Stimulated activated effector memory CD8-positive, alpha-beta T cell treated with anti-CD3 and anti-CD28 coated beads, Interleukin-12 subunit alpha, Interleukin-12 subunit beta, amount 100 ng/mL, for 72 hours (primary cell): ENCODE results near the gene ACR.

Source experiments
- ATAC-seq: fragments of 150-1000 bp; cut with Tn5 transposase; 2 replicates; pipeline ENCODE4 v1.10.0; 2021
- DNase-seq, 2 donors: peaks; one replicate each; pipeline ENCODE4 v3.0.0; 2021 to 2022; ENCODE audit warnings: low spot score in 2 of 2
- H3K27ac Mint-ChIP-seq: one replicate; pipeline ENCODE4 v1.8.0; 2022; ENCODE audit warnings: mild to moderate bottlenecking, mixed read lengths
- H3K36me3 Mint-ChIP-seq: one replicate; pipeline ENCODE4 v1.8.0; 2022; ENCODE audit warnings: mild to moderate bottlenecking, mixed read lengths
- H3K4me1 Mint-ChIP-seq: one replicate; pipeline ENCODE4 v1.8.0; 2022; ENCODE audit warnings: mixed read lengths
- H3K4me3 Mint-ChIP-seq: one replicate; pipeline ENCODE4 v1.8.0; 2022; ENCODE audit warnings: mild to moderate bottlenecking, mixed read lengths
- H3K9me3 Mint-ChIP-seq: one replicate; pipeline ENCODE4 v1.8.0; 2022; ENCODE audit warnings: mixed read lengths

ACR gene

GRCh38 chr22:50737728-50738648 is at the start of gene ACR:
Gene ACR (plus strand): TSS chr22:50738204. CDS start chr22:50738236, 32 bp downstream.
- no peaks in the 10 kb centered on the region for H3K36me3 Mint-ChIP-seq
- no peak for ATAC-seq
- DNase-seq = no peak
- no peaks in the 10 kb centered on the region for H3K4me1 Mint-ChIP-seq
- no peaks in the 10 kb centered on the region for H3K9me3 Mint-ChIP-seq
- no peak within 1 kb of the TSS for H3K4me3 Mint-ChIP-seq
- H3K27ac Mint-ChIP-seq = no peak within 1 kb of the TSS

DNA sequence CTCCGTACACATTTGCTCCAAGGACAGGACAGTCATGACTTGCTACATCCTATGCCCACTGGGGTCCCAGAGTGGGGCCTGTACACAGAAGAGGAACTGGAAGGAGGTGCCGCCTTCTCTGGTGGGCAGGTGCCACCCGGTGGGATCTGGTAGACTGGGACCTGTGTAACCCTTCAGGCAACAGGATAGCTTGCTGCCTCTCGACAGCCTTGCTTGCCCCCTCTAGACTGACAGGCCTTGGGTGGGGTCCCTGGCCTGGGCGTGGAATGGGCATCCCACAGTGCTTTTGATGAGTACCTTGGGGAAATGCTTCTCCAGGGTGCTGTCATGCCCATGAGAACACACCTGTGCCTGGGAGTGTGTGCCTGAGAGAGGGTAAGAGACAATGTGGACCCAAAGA is 49.6 kb upstream of the ACR start:
- Mint-ChIP-seq H3K4me3 (no peak overlapping the region), H3K36me3 (peaks cover 7% of the 10 kb centered on the region), H3K27ac (no peak overlapping the region), H3K9me3 (peaks cover 2% of the 10 kb centered on the region), H3K4me1 (peaks cover 12% of the 10 kb centered on the region)
- DNase-seq (no peak), ATAC-seq (no peak)

- peaks cover 12% of the 10 kb centered on the region for H3K4me1 Mint-ChIP-seq
- ATAC-seq = peak; percentile 59
- H3K27ac Mint-ChIP-seq = no peak overlapping the region
- peak in 1 of 2 donors; percentile 67 for DNase-seq
- peaks cover 7% of the 10 kb centered on the region for H3K36me3 Mint-ChIP-seq
- H3K9me3 Mint-ChIP-seq = peaks cover 2% of the 10 kb centered on the region
- no peak overlapping the region for H3K4me3 Mint-ChIP-seq
Observed at GRCh38 chr22:50691521-50691920, 46.5 kb upstream of the ACR start.

GRCh38 chr22:50693462-50693861 is 44.5 kb upstream of the ACR start:
- ATAC-seq (no peak), DNase-seq (no peak)
- peaks cover 12% of the 10 kb centered on the region for H3K4me1 Mint-ChIP-seq
- peaks cover 7% of the 10 kb centered on the region for H3K36me3 Mint-ChIP-seq
- H3K27ac Mint-ChIP-seq = no peak overlapping the region
- peaks cover 2% of the 10 kb centered on the region for H3K9me3 Mint-ChIP-seq
- no peak overlapping the region for H3K4me3 Mint-ChIP-seq

DNA sequence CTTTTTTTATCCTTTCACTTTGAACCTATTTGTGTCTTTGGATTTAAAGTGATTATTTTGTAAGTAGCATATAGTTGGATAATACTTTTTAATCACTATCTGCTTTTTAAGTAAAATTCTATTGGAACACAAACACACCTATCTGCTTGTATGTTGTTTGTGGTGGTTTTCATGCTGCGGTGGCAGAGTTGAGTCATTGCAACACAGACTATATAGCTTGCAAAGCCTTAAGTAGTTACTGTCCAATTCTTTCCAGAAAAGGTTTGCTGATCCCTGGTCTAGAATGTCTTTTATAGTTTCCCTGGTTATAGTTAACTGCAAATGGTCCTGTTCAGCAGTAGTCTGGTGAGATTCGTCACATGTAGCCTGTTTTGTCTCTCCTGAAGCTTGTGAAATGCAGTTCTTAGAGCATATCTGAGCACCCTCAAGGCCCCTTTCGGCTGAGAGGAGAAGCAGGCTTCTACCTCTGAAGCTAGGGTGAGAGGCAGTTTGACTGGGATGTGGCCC is 43.9 kb upstream of the ACR start:
- ATAC-seq = no peak
- H3K4me1 Mint-ChIP-seq = peaks cover 12% of the 10 kb centered on the region
- no peak overlapping the region for H3K27ac Mint-ChIP-seq
- no peak overlapping the region for H3K4me3 Mint-ChIP-seq
- no peak for DNase-seq
- H3K9me3 Mint-ChIP-seq = peaks cover 2% of the 10 kb centered on the region
- H3K36me3 Mint-ChIP-seq = peaks cover 7% of the 10 kb centered on the region

DNA sequence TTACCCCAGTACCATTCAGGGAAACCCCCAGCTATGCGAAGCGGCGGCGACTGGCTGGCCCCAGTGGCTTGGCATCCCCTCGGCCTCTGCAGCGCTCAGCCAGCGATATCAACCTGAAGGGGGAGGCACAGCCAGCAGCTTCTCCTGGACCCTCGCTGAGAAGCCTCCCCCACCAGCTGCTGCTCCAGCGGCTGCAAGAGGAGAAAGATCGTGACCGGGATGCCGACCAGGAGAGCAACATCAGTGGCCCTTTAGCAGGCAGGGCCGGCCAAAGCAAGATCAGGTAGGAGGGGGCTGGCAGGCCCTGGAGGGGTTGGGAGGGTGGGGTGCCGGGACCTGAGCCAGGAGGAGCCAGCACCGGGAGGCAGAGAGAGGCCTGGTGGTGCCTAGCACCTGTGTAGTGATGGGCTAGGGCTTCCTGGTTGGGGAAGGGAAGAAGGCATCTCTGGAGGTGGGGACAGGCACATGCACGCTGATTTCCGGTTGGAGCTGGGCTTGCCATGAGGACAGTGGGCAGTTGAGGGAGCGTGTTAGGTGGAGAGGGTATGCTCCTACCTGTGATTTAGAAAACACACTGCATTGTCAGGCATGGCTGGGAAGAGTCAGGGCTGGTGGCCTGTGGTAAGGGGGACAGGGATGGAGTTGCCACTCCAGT is 43.1 kb upstream of the ACR start:
- ATAC-seq = no peak

GRCh38 chr22:50695421-50696250 is 42.4 kb upstream of the ACR start:
- H3K9me3 Mint-ChIP-seq = peaks cover 2% of the 10 kb centered on the region
- no peak for ATAC-seq
- H3K4me3 Mint-ChIP-seq = no peak overlapping the region
- H3K4me1 Mint-ChIP-seq = peaks cover 16% of the 10 kb centered on the region
- H3K36me3 Mint-ChIP-seq = peaks cover 7% of the 10 kb centered on the region
- H3K27ac Mint-ChIP-seq = no peak overlapping the region
- no peak for DNase-seq

More for the DNA sequence above, 43.1 kb upstream of the ACR start:
- H3K36me3 Mint-ChIP-seq = peaks cover 7% of the 10 kb centered on the region
- peaks cover 2% of the 10 kb centered on the region for H3K9me3 Mint-ChIP-seq
- no peak overlapping the region for H3K4me3 Mint-ChIP-seq
- DNase-seq = no peak
- H3K27ac Mint-ChIP-seq = no peak overlapping the region
- H3K4me1 Mint-ChIP-seq = peaks cover 12% of the 10 kb centered on the region

- Mint-ChIP-seq H3K27ac (no peak overlapping the region), H3K9me3 (peaks cover 2% of the 10 kb centered on the region), H3K4me3 (no peak overlapping the region), H3K4me1 (peaks cover 16% of the 10 kb centered on the region), H3K36me3 (peaks cover 7% of the 10 kb centered on the region)
- no peak for DNase-seq
- no peak for ATAC-seq
Observed at GRCh38 chr22:50696251-50696798, 41.7 kb upstream of the ACR start.

GRCh38 chr22:50696799-50697561 is 41.0 kb upstream of the ACR start:
- Mint-ChIP-seq H3K9me3 (peaks cover 1% of the 10 kb centered on the region), H3K27ac (no peak overlapping the region), H3K4me3 (no peak overlapping the region), H3K36me3 (peaks cover 3% of the 10 kb centered on the region), H3K4me1 (peaks cover 12% of the 10 kb centered on the region)
- ATAC-seq (no peak), DNase-seq (no peak)

DNA sequence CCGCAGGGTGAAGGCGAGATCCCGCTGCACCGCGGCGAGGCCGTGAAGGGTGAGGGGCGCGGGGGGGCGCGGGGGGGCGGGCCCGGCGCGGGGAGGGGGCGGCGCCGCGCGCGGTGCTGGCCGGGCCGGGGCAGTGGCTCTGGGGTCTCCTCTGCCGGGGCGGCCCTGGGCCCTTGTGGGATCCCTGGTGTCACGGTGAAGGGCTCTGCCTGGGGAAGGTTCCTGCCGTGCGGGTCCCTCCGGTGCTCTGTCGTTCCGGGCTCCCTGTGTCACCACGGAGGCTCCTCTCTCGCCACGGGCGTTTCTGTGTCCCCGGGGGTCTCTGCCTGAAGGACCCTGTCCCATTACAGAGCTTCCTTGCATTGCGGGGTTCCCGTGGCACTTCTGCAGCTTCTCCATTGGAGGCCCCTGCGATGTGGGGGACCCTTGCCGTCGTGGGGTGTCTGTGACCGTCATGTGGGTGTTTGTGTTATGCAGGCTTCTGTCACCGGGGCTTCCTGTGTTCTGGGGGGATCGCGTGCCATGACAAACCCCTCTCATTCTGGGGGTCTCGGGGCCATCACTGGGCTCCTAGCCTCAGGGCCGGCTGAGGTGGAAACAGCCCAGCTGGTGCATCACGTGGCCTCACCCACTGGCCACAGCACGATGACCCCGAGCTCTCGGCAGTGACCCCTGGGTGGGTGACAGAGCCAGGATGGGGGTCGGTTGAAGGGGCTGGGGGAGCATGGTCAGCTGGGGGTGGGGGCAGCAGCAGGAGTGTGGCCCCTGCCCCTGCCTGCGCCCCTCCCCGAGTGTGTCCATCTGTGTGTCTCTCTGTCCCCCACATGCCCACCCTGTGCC is 40.1 kb upstream of the ACR start:
- no peak for ATAC-seq
- no peak for DNase-seq
- Mint-ChIP-seq H3K4me3 (no peak overlapping the region), H3K27ac (no peak overlapping the region), H3K4me1 (peaks cover 17% of the 10 kb centered on the region), H3K36me3 (no peaks in the 10 kb centered on the region), H3K9me3 (no peaks in the 10 kb centered on the region)

GRCh38 chr22:50698546-50698945 is 39.5 kb upstream of the ACR start:
- no peak overlapping the region for H3K27ac Mint-ChIP-seq
- ATAC-seq = no peak
- no peaks in the 10 kb centered on the region for H3K9me3 Mint-ChIP-seq
- DNase-seq = no peak
- H3K4me1 Mint-ChIP-seq = peaks cover 19% of the 10 kb centered on the region
- H3K36me3 Mint-ChIP-seq = no peaks in the 10 kb centered on the region
- H3K4me3 Mint-ChIP-seq = no peak overlapping the region

- Mint-ChIP-seq H3K36me3 (no peaks in the 10 kb centered on the region), H3K9me3 (no peaks in the 10 kb centered on the region), H3K4me1 (peaks cover 19% of the 10 kb centered on the region), H3K27ac (no peak overlapping the region), H3K4me3 (no peak overlapping the region)
- DNase-seq (no peak), ATAC-seq (no peak)
Observed at GRCh38 chr22:50699001-50699755, 38.8 kb upstream of the ACR start.

- no peaks in the 10 kb centered on the region for H3K36me3 Mint-ChIP-seq
- no peaks in the 10 kb centered on the region for H3K9me3 Mint-ChIP-seq
- ATAC-seq = no peak
- no peak overlapping the region for H3K27ac Mint-ChIP-seq
- peaks cover 19% of the 10 kb centered on the region for H3K4me1 Mint-ChIP-seq
- no peak overlapping the region for H3K4me3 Mint-ChIP-seq
- DNase-seq = no peak
Observed at GRCh38 chr22:50699756-50700386, 38.1 kb upstream of the ACR start.
